HG03025 (cell line): ENCODE measurements around the gene FOXC1.

Source experiments
- ATAC-seq: cut with Tn5 transposase; IDR thresholded peaks from one replicate; pipeline ENCODE4 v1.9.1; 2021; ENCODE audit warnings: mild to moderate bottlenecking, moderate library complexity; ENCODE audit not compliant: unreplicated experiment, low FRiP score

The FOXC1 gene

DNA sequence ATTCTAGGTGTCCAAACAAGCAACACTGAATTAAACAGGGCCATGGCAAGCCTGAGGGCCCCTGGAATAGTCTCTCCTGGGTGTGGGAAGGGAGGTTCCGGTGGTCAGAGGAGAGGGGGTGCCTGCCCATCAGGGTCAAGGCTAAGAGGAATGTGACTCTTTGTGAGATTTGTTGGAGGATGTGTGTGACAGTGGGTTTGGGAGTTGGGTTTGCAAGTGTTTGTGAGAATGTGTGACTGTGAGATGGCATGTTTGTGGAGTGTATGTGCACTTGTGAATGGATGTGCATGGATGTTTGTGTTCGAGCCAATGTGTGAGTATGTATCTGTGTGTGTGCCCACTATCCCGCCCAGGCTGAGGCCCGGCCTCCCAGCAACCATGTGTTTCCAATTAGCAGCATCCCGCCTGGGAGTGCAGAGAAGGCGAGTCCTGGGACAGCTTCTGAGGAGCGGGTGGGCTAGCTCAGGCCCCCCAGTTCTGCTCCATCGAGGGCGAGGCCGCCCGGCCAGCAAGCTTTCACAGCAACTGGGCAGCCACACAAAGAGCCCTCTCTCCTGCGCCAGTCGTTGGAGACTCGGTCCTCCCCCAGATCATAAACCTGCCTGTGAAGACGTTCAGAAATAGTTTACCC lies 12.6 kb downstream of the FOXC1 start:
- ATAC-seq = no peak

- ATAC-seq = no peak
These were observed 13.4 kb downstream of the FOXC1 start for GRCh38 chr6:1622851-1623768.

DNA sequence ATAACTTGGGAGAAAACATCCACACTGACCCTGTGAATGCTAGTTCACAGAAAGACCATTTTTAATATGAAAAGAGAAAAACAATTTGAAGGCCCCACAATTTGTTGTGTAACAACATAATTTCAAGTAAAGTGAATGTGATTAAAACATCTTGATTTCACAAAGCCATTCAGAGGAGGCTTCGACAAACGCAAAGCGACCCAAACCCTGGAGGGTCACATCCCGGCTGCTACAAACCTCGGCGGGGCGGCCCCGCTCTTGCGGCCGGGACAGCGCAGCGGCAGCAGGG lies 14.0 kb downstream of the FOXC1 start:
- no peak for ATAC-seq

GRCh38 chr6:1624058-1624850 lies 14.5 kb downstream of the FOXC1 start:
- ATAC-seq = no peak

- no peak for ATAC-seq
These were observed 15.4 kb downstream of the FOXC1 start for GRCh38 chr6:1624851-1625781.

- no peak for ATAC-seq
These were observed 16.2 kb downstream of the FOXC1 start for GRCh38 chr6:1625794-1626435.

- ATAC-seq = no peak
These were observed 16.8 kb downstream of the FOXC1 start for GRCh38 chr6:1626481-1626880.

DNA sequence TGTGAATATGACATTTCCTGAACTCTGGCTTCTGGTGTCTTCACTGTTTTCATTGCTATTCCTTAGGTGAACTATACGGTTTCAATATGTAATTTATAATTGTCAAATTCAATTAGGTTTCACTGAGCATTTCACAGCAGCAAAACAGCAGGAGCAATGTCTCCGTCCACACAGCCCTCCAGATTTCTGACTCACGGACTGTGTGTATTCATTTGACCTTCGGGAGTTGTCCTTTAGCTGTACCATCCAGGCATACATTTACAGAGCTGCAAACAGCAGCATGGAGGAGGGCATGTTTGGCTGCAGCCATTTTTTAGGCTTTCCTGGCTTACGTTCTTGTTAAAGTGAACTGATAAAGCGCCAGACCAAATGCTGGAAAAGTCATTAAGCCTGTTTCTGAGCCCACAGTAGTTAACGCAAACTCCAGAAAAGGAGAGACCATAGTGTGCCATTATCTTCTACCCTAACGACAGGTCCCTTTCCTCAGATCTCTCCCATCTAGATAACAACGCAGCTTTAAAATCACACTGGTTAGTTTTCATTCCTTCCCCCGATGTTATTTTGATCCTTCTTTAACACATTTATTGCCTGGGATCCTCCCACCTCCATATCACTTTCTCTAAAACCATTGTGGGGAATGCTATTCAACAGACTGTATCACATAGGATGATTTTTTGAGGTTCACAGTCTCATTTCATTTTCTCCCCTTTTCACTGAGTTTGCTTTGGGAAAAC lies 18.3 kb downstream of the FOXC1 start:
- ATAC-seq = no peak

- ATAC-seq = no peak
These were observed 19.6 kb downstream of the FOXC1 start for GRCh38 chr6:1629316-1629715.

DNA sequence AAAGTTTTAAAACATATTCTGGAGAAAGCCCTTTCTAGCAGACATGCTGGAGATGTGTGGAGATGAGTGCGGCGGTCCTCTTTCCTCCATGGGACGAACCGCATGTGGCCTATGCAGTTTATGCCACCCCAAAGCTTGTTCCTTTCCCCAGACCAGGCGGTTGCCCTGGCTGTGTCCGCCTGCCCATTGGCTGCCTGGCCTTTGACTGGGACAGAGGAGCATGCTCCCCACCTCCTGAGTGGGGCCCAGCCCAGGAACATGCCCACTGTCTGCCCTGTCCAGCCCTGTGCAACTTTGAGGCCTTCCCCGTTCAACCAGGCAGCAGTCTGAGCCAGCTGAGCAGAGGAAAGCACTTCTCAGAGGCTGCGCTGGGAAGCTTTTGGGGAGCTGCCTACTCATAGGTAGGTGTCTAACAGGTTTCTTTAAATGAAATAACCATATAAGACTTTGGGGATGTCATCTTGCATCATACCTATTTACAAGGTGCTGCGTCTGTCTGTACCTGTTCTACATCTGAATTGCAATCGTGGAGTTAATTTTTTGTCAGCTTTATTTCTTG lies 20.6 kb downstream of the FOXC1 start:
- no peak for ATAC-seq

GRCh38 chr6:1630771-1631217 lies 21.1 kb downstream of the FOXC1 start:
- no peak for ATAC-seq

- ATAC-seq = no peak
These were observed 21.5 kb downstream of the FOXC1 start for GRCh38 chr6:1631251-1631650.

- no peak for ATAC-seq
These were observed 23.8 kb downstream of the FOXC1 start for GRCh38 chr6:1633366-1634021.

DNA sequence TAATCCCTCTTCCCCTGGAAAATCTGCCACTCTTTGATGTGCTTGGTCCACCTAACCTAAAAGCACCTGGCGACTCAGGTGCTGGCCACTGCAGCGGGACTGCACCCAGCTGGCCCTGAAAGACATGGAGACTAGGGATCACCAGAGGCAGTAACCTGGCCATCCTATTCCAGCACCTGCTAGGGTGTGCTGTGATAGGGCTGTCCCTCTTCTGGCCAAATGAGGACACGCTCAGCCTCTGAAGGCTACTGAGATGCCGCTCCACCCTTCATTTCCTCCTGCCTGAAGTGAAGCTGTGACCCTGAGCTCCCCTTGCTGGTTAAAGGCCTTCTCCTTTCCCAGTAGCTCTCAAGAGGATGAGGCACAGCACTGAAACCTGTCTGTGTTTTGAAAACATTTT lies 24.4 kb downstream of the FOXC1 start:
- no peak for ATAC-seq

GRCh38 chr6:1635305-1636010 lies 25.7 kb downstream of the FOXC1 start:
- ATAC-seq = no peak

DNA sequence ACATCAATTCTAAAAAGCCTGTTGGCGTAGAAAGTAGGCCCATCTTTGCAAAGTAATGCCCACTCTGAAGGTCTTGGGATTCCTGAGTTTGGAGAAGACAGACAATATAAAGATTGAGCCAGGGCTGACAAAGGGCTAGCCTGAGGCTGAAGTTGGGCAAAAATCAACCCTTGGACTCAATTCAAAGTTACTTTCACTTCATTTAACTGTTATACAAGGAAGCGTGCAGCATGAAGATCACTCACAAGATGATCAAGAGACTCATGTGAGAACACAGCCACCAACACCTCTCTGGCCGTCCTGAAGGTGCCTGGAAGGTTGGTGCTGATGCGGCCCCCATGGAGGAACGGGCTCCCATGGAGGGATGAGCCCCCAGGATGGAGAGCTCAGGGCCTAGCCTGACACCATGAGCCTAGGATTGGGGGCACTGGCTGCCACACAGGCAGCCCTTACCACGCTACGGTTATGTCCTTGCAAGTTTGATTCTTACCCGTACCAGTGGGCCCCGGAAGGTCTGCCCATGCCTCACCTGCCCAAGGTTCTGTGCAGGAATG lies 26.6 kb downstream of the FOXC1 start:
- no peak for ATAC-seq
